ENCODE data around the gene RNF115. TPM values are rescaled to one million over a fixed set of nuclear protein-coding genes. Genes with fewer than 3 reads are reported as not detected.
A peak's percentile ranks its signal among the peaks of the same experiment; 100 is the strongest.
"Not testable (repeated sequence)": the region's sequence is repeated elsewhere in the genome, so short reads cannot be mapped to it uniquely, and the experiment has no call there.

The RNF115 gene
- total RNA-seq, 2 experiments from 2014 or later, result 14.6 to 18.0 TPM

- Mint-ChIP-seq H3K4me1 (peaks cover 4% of the 10 kb centered on the region), H3K27ac (no peak overlapping the region), H3K9me3 (ENCODE audit: low read depth) (no peaks in the 10 kb centered on the region), H3K27me3 (no peaks in the 10 kb centered on the region), H3K4me3 (no peak overlapping the region), H3K36me3 (peaks cover 3% of the 10 kb centered on the region)
- ATAC-seq, result no peak
- DNase-seq, result no peak
- CTCF ChIA-PET, result interaction anchor here (1.4 kb wide), 1 partner anchor 10 kb away, joined by 3 read pairs; the partner anchor contains the start of gene CD160
Measured at GRCh38 chr1:145729196-145729595, 94.7 kb downstream of the RNF115 start.

DNA sequence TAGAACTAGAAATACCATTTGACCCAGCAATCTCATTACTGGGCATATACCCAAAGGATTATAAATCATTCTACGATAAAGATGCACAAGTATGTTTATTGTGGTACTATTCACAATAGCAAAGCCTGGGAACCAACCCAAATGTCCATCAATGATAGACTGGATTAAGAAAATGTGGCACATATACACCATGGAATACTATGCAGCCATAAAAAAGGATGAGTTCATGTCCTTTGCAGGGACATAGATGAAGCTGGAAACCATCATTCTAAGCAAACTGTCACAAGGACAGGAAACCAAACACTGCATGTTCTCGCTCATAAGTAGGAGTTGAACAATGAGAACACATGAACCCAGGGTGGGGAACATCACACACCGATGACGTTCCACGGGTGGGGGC lies 97.7 kb downstream of the RNF115 start:
- H3K9me3 Mint-ChIP-seq (ENCODE audit: low read depth); H3K4me3 Mint-ChIP-seq; H3K36me3 Mint-ChIP-seq; DNase-seq; ATAC-seq; CTCF ChIA-PET; H3K27ac Mint-ChIP-seq: not testable (repeated sequence)
- Mint-ChIP-seq H3K27me3 (peaks cover 11% of the 10 kb centered on the region), H3K4me1 (peaks cover 14% of the 10 kb centered on the region)

- DNase-seq (peak; percentile 82), ATAC-seq (peak; percentile 88)
- H3K4me3 Mint-ChIP-seq, result peak overlapping the region; percentile 70
- H3K27ac Mint-ChIP-seq, result peak overlapping the region; percentile 81
- H3K27me3 Mint-ChIP-seq, result peaks cover 11% of the 10 kb centered on the region
- peaks cover 54% of the 10 kb centered on the region for H3K4me1 Mint-ChIP-seq
- CTCF ChIA-PET, result interaction anchor here (0.6 to 2.9 kb wide), 25 partner anchors 9 to 128 kb away, joined by 3 to 15 read pairs (median 4); partner anchors contain the start of gene NUDT17
- no peaks in the 10 kb centered on the region for H3K9me3 Mint-ChIP-seq (ENCODE audit: low read depth)
- H3K36me3 Mint-ChIP-seq, result peaks cover 3% of the 10 kb centered on the region
Measured at GRCh38 chr1:145720878-145721671, 102.8 kb downstream of the RNF115 start.

- peak overlapping the region; percentile 70 for H3K4me3 Mint-ChIP-seq
- peak; percentile 3 for ATAC-seq
Measured at GRCh38 chr1:145720556-145720877, 103.4 kb downstream of the RNF115 start.

GRCh38 chr1:145719230-145720079 lies 104.4 kb downstream of the RNF115 start, which contains the start of gene CD160:
Gene CD160, plus strand, starts transcription at chr1:145719499. Its CDS starts 8,829 bp downstream, at chr1:145728328.
- ATAC-seq (peak; percentile 22), DNase-seq (peak; percentile 46)
- peak within 1 kb of the TSS; percentile 70 for H3K4me3 Mint-ChIP-seq
- H3K9me3 Mint-ChIP-seq (ENCODE audit: low read depth), result no peaks in the 10 kb centered on the region
- peaks cover 57% of the 10 kb centered on the region for H3K4me1 Mint-ChIP-seq
- peaks cover 11% of the 10 kb centered on the region for H3K27me3 Mint-ChIP-seq
- H3K27ac Mint-ChIP-seq, result peak within 1 kb of the TSS; percentile 81
- CTCF ChIA-PET, result interaction anchor here (0.8 to 2.9 kb wide), 10 partner anchors 8 to 40 kb away, joined by 3 to 15 read pairs (median 4); no protein-coding TSS in a partner anchor
- H3K36me3 Mint-ChIP-seq, result no peaks in the 10 kb centered on the region

More at GRCh38 chr1:145720556-145720877, 103.4 kb downstream of the RNF115 start:
- DNase-seq, result no peak
- no peaks in the 10 kb centered on the region for H3K9me3 Mint-ChIP-seq (ENCODE audit: low read depth)
- CTCF ChIA-PET, result interaction anchor here (0.6 to 2.9 kb wide), 15 partner anchors 9 to 127 kb away, joined by 3 to 15 read pairs (median 4); no protein-coding TSS in a partner anchor
- H3K36me3 Mint-ChIP-seq, result no peaks in the 10 kb centered on the region
- peaks cover 55% of the 10 kb centered on the region for H3K4me1 Mint-ChIP-seq
- H3K27ac Mint-ChIP-seq, result peak overlapping the region; percentile 81
- H3K27me3 Mint-ChIP-seq, result peaks cover 11% of the 10 kb centered on the region

DNA sequence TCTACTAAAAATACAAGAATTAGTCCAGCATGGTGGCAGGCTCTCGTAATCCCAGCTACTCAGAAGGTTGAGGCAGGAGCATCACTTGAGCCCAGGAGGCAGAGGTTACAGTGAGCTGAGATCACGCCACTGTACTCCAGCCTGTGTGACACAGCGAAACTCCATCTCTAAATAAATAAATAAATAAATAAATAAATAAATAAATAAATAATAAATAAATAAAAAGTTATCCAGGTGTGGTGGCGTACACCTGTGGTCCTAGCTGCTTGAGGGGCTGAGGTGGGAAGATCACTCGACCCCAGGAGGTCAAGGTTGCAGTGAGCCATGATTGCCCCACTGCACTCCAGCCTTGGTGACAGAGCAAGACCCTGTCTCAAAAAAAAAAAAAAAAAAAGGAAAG lies 105.4 kb downstream of the RNF115 start:
- not testable (repeated sequence) for H3K9me3 Mint-ChIP-seq (ENCODE audit: low read depth); DNase-seq; ATAC-seq; H3K4me3 Mint-ChIP-seq; H3K36me3 Mint-ChIP-seq; H3K27ac Mint-ChIP-seq
- Mint-ChIP-seq H3K27me3 (peaks cover 11% of the 10 kb centered on the region), H3K4me1 (peaks cover 57% of the 10 kb centered on the region)
- CTCF ChIA-PET, result interaction anchor here (0.7 to 1.5 kb wide), 2 partner anchors 30 to 289 kb away, joined by 3 to 5 read pairs; no protein-coding TSS in a partner anchor

- Mint-ChIP-seq H3K9me3 (ENCODE audit: low read depth) (no peaks in the 10 kb centered on the region), H3K27ac (peak overlapping the region; percentile 47), H3K4me3 (no peak overlapping the region), H3K27me3 (peaks cover 10% of the 10 kb centered on the region), H3K4me1 (peaks cover 57% of the 10 kb centered on the region), H3K36me3 (no peaks in the 10 kb centered on the region)
- CTCF ChIA-PET, result interaction anchor here (1.4 to 1.5 kb wide), 2 partner anchors 15 to 29 kb away, joined by 5 read pairs; no protein-coding TSS in a partner anchor
- no peak for ATAC-seq
- no peak for DNase-seq
Measured at GRCh38 chr1:145717833-145718232, 106.1 kb downstream of the RNF115 start.

GRCh38 chr1:145716641-145717345 lies 107.1 kb downstream of the RNF115 start:
- H3K4me3 Mint-ChIP-seq, result no peak overlapping the region
- H3K36me3 Mint-ChIP-seq, result no peaks in the 10 kb centered on the region
- no peaks in the 10 kb centered on the region for H3K9me3 Mint-ChIP-seq (ENCODE audit: low read depth)
- ATAC-seq, result peak; percentile 29
- H3K27ac Mint-ChIP-seq, result peak overlapping the region; percentile 86
- H3K4me1 Mint-ChIP-seq, result peaks cover 53% of the 10 kb centered on the region
- DNase-seq, result peak; percentile 62
- CTCF ChIA-PET, result interaction anchor here (0.6 to 1.4 kb wide), 3 partner anchors 14 to 109 kb away, joined by 3 to 5 read pairs (median 3); no protein-coding TSS in a partner anchor
- peaks cover 6% of the 10 kb centered on the region for H3K27me3 Mint-ChIP-seq

DNA sequence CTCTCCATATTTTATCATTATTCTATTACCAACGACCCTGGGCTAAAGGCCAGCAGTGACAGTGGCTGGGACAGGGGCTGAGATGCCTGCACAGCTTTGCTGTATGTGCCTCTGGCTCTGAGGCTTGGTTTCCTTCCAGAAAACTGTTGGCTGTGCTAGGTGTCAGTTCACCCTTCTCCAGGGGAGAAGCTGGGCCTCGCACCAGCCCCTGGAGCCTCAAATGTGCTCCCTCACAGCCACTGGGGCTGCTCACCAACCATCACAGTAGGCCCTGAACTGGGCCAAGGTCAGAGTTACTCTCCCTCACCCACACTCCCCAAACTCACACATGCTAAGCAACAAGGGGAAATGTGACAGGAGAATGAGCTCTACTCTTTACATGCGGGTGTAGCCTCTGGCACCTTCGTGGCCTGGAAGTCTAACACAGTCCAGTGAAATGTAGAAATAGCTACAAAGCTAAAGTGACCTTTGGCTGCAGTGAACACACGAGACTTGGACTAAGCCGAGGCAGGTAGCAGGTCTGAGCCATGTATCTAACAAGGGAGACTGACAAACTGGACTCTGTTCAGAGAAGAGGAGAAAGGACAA lies 109.3 kb downstream of the RNF115 start:
- H3K27me3 Mint-ChIP-seq, result peaks cover 4% of the 10 kb centered on the region
- ATAC-seq (no peak), DNase-seq (no peak)
- no peaks in the 10 kb centered on the region for H3K9me3 Mint-ChIP-seq (ENCODE audit: low read depth)
- H3K4me3 Mint-ChIP-seq, result no peak overlapping the region
- H3K4me1 Mint-ChIP-seq, result peaks cover 36% of the 10 kb centered on the region
- no peak overlapping the region for H3K27ac Mint-ChIP-seq
- no peaks in the 10 kb centered on the region for H3K36me3 Mint-ChIP-seq
- CTCF ChIA-PET, result no interaction called here

GRCh38 chr1:145711213-145711651 lies 112.7 kb downstream of the RNF115 start:
- DNase-seq (no peak), ATAC-seq (no peak)
- no peak overlapping the region for H3K4me3 Mint-ChIP-seq
- no peak overlapping the region for H3K27ac Mint-ChIP-seq
- no peaks in the 10 kb centered on the region for H3K9me3 Mint-ChIP-seq (ENCODE audit: low read depth)
- peaks cover 4% of the 10 kb centered on the region for H3K27me3 Mint-ChIP-seq
- no peaks in the 10 kb centered on the region for H3K36me3 Mint-ChIP-seq
- H3K4me1 Mint-ChIP-seq, result peaks cover 7% of the 10 kb centered on the region
- CTCF ChIA-PET, result interaction anchor here (1.0 kb wide), 1 partner anchor 9 kb away, joined by 3 read pairs; no protein-coding TSS in a partner anchor

- Mint-ChIP-seq H3K9me3 (ENCODE audit: low read depth) (no peaks in the 10 kb centered on the region), H3K36me3 (no peaks in the 10 kb centered on the region), H3K27me3 (peaks cover 4% of the 10 kb centered on the region), H3K4me3 (no peak overlapping the region), H3K27ac (no peak overlapping the region), H3K4me1 (peaks cover 4% of the 10 kb centered on the region)
- ATAC-seq, result no peak
- DNase-seq, result no peak
- CTCF ChIA-PET, result interaction anchor here (1.1 kb wide), 1 partner anchor 10 kb away, joined by 4 read pairs; no protein-coding TSS in a partner anchor
Measured at GRCh38 chr1:145710291-145711027, 113.4 kb downstream of the RNF115 start.

- no peaks in the 10 kb centered on the region for H3K9me3 Mint-ChIP-seq (ENCODE audit: low read depth)
- CTCF ChIA-PET, result interaction anchor here (1.0 kb wide), 1 partner anchor 14 kb away, joined by 3 read pairs; no protein-coding TSS in a partner anchor
- no peak for DNase-seq
- no peak overlapping the region for H3K4me3 Mint-ChIP-seq
- H3K27me3 Mint-ChIP-seq, result peaks cover 7% of the 10 kb centered on the region
- H3K36me3 Mint-ChIP-seq, result no peaks in the 10 kb centered on the region
- no peak for ATAC-seq
- peaks cover 3% of the 10 kb centered on the region for H3K4me1 Mint-ChIP-seq
- H3K27ac Mint-ChIP-seq, result no peak overlapping the region
Measured at GRCh38 chr1:145708063-145708462, 115.8 kb downstream of the RNF115 start.
